Muscle of arm (tissue), 12 donors: ENCODE measurements around the gene ANKS6. TPM values are rescaled to one million over a fixed set of nuclear protein-coding genes. Genes with fewer than 3 reads are reported as not detected.

Experiments
- DNase-seq: peaks from one replicate; pipeline ENCODE4 v3.0.0-alpha.2; 2013
- polyA plus RNA-seq, 12 donors: library from polyadenylated mRNA; unstranded; fragments of 120-200 nt; gene quantifications; one replicate each; pipeline ENCODE4 v1.2.1, GENCODE V29; 2013; ENCODE audit not compliant: insufficient read length in 12 of 12

The ANKS6 gene
- polyA plus RNA-seq, 12 donors, result 7.8 to 17.4 (median 11.9) TPM; not detected in 1

GRCh38 chr9:98738741-98739140, 57.6 kb downstream of the ANKS6 start:
- DNase-seq, result no peak

GRCh38 chr9:98736226-98736625, 60.1 kb downstream of the ANKS6 start:
- DNase-seq, result no peak

- DNase-seq, result no peak
These were observed 63.6 kb downstream of the ANKS6 start for GRCh38 chr9:98732801-98733200.

GRCh38 chr9:98732091-98732490, 64.3 kb downstream of the ANKS6 start:
- no peak for DNase-seq

- DNase-seq, result no peak
These were observed 65.5 kb downstream of the ANKS6 start for GRCh38 chr9:98730871-98731270.

GRCh38 chr9:98728500-98728899, 67.9 kb downstream of the ANKS6 start:
- no peak for DNase-seq

- no peak for DNase-seq
These were observed 68.9 kb downstream of the ANKS6 start for GRCh38 chr9:98727428-98727827.

GRCh38 chr9:98726735-98727134, 69.6 kb downstream of the ANKS6 start:
- peak; percentile 21 for DNase-seq

- DNase-seq, result no peak
These were observed 71.4 kb downstream of the ANKS6 start for GRCh38 chr9:98724810-98725530.

- no peak for DNase-seq
These were observed 74.7 kb downstream of the ANKS6 start for GRCh38 chr9:98721643-98722042.

GRCh38 chr9:98720402-98720801, 76.0 kb downstream of the ANKS6 start:
- DNase-seq, result no peak

GRCh38 chr9:98719055-98719454, 77.3 kb downstream of the ANKS6 start:
- no peak for DNase-seq

- DNase-seq, result no peak
These were observed 81.5 kb downstream of the ANKS6 start for GRCh38 chr9:98714833-98715232.

GRCh38 chr9:98712987-98713386, 83.4 kb downstream of the ANKS6 start:
- DNase-seq, result no peak

GRCh38 chr9:98709968-98710965, 86.1 kb downstream of the ANKS6 start:
- DNase-seq, result peak; percentile 65

GRCh38 chr9:98708933-98709911, 87.1 kb downstream of the ANKS6 start, which contains the start of gene GABBR2:
TSS of gene GABBR2 (minus strand) at chr9:98708935. CDS start at chr9:98708737, 198 bp downstream.
- DNase-seq, result no peak

GRCh38 chr9:98708103-98708932, 88.0 kb downstream of the ANKS6 start:
- DNase-seq, result no peak

- DNase-seq, result peak; percentile 71
These were observed 88.9 kb downstream of the ANKS6 start for GRCh38 chr9:98707166-98708102.

- DNase-seq, result no peak
These were observed 89.6 kb downstream of the ANKS6 start for GRCh38 chr9:98706651-98707165.
